HepG2 (cell line): ENCODE data around the gene RGP1. TPM values are rescaled to one million over a fixed set of nuclear protein-coding genes. Genes with fewer than 3 reads are reported as not detected.

Experiments
- ADNP ChIP-seq: sonication (generic); formaldehyde crosslinking; IDR thresholded peaks from 2 replicates; pipeline ENCODE4 v1.4.0; 2020; ENCODE audit warnings: missing genetic modification reagents
- BRCA1 ChIP-seq: sonication (generic); formaldehyde crosslinking; IDR thresholded peaks from 2 replicates; pipeline ENCODE4 v1.4.0; 2020; ENCODE audit warnings: missing genetic modification reagents
- GFI1 ChIP-seq: sonication (generic); formaldehyde crosslinking; IDR thresholded peaks from 2 replicates; pipeline ENCODE4 v1.5.0; 2020; ENCODE audit warnings: missing genetic modification reagents, mild to moderate bottlenecking, borderline replicate concordance
- NR2F1 ChIP-seq, 2 experiments: fragments of 450-650 bp in 1 of 2; formaldehyde crosslinking in 1 of 2; IDR thresholded peaks; 2 replicates each; pipeline versions ENCODE4 v1.5.0 to v1.6.1; 2016 to 2020; ENCODE audit warnings: mild to moderate bottlenecking in 1 of 2, missing compliant biosample characterization in 1 of 2, missing genetic modification reagents in 1 of 2, moderate library complexity in 1 of 2
- NR2F6 ChIP-seq, 2 experiments: IDR thresholded peaks; 2 replicates each; pipeline ENCODE4 v1.6.1; 2016; ENCODE audit warnings: antibody characterized with exemption in 1 of 2, mild to moderate bottlenecking in 1 of 2
- PHF20 ChIP-seq: sonication (generic); formaldehyde crosslinking; IDR thresholded peaks from 2 replicates; pipeline ENCODE4 v1.5.0; 2020; ENCODE audit warnings: mild to moderate bottlenecking, missing genetic modification reagents
- POLR2G ChIP-seq: fragments of 200-400 bp; formaldehyde crosslinking; IDR thresholded peaks from 2 replicates; pipeline ENCODE4 v1.6.1; 2018; ENCODE audit warnings: mild to moderate bottlenecking, low read depth, low read length, moderate library complexity
- SAP130 ChIP-seq: IDR thresholded peaks from 2 replicates; pipeline ENCODE4 v1.6.1; 2016; ENCODE audit warnings: low read depth
- SOX5 ChIP-seq: IDR thresholded peaks from 2 replicates; pipeline ENCODE4 v1.6.1; 2016; ENCODE audit warnings: borderline replicate concordance
- TCF7 ChIP-seq: sonication (generic); IDR thresholded peaks from 2 replicates; pipeline ENCODE4 v1.6.1; 2016; ENCODE audit warnings: antibody characterized with exemption, low read depth
- TOPORS ChIP-seq: sonication (generic); formaldehyde crosslinking; IDR thresholded peaks from 2 replicates; pipeline ENCODE4 v1.8.0; 2023; ENCODE audit warnings: mild to moderate bottlenecking, missing genetic modification reagents
- YEATS4 ChIP-seq: sonication (generic); formaldehyde crosslinking; IDR thresholded peaks from 2 replicates; pipeline ENCODE4 v1.4.0; 2020; ENCODE audit warnings: missing genetic modification reagents, borderline replicate concordance
- ZBTB37 ChIP-seq: sonication (generic); formaldehyde crosslinking; IDR thresholded peaks from 2 replicates; pipeline ENCODE4 v1.4.0; 2020; ENCODE audit warnings: mild to moderate bottlenecking, missing genetic modification reagents
- ZFP41 ChIP-seq: sonication (generic); formaldehyde crosslinking; IDR thresholded peaks from 2 replicates; pipeline ENCODE4 v1.4.0; 2020; ENCODE audit warnings: mild to moderate bottlenecking, missing genetic modification reagents, borderline replicate concordance
- ZFY ChIP-seq: sonication (generic); formaldehyde crosslinking; IDR thresholded peaks from 2 replicates; pipeline ENCODE4 v1.4.0; 2020; ENCODE audit warnings: missing genetic modification reagents
- ZNF274 ChIP-seq: sonication (generic); formaldehyde crosslinking; IDR thresholded peaks from 2 replicates; pipeline ENCODE4 v1.5.1; 2020; ENCODE audit warnings: mild to moderate bottlenecking, missing genetic modification reagents
- ZNF276 ChIP-seq: sonication (generic); formaldehyde crosslinking; IDR thresholded peaks from 2 replicates; pipeline ENCODE4 v1.4.0; 2020; ENCODE audit warnings: mild to moderate bottlenecking, low read depth, missing genetic modification reagents
- ZNF367 ChIP-seq: sonication (generic); formaldehyde crosslinking; IDR thresholded peaks from 2 replicates; pipeline ENCODE4 v1.4.0; 2020; ENCODE audit warnings: missing genetic modification reagents, borderline replicate concordance
- ZNF616 ChIP-seq: sonication (generic); formaldehyde crosslinking; IDR thresholded peaks from 2 replicates; pipeline ENCODE4 v1.5.0; 2020; ENCODE audit warnings: low read depth, mild to moderate bottlenecking, missing genetic modification reagents
- ZNF746 ChIP-seq: sonication (generic); formaldehyde crosslinking; IDR thresholded peaks from 2 replicates; pipeline ENCODE4 v1.8.0; 2022; ENCODE audit warnings: mild to moderate bottlenecking, missing genetic modification reagents
- ZNF770 ChIP-seq: sonication (generic); formaldehyde crosslinking; IDR thresholded peaks from 2 replicates; pipeline ENCODE4 v1.5.0; 2020; ENCODE audit warnings: mild to moderate bottlenecking, missing genetic modification reagents
- ZSCAN5A ChIP-seq: sonication (generic); formaldehyde crosslinking; IDR thresholded peaks from 2 replicates; pipeline ENCODE4 v1.8.0; 2022; ENCODE audit warnings: mild to moderate bottlenecking, missing genetic modification reagents, borderline replicate concordance
- polyA plus RNA-seq, 8 experiments: library from polyadenylated mRNA; depleted of rRNA in 3 of 8; stranded (reverse) in 7 of 8; unstranded in 1 of 8; fragments of >200 nt; fragmentation: Illumina TruSeq in 4 of 8; extraction: Trizol in 4 of 8; gene quantifications; 2 replicates each; pipeline versions ENCODE4 v1.2.1 to v1.2.3, GENCODE V29; 2011 to 2016; ENCODE audit warnings: low read depth in 4 of 8, missing spikeins in 1 of 8, mixed read lengths in 1 of 8; ENCODE audit not compliant: insufficient read depth in 1 of 8
- total RNA-seq, 5 experiments: library from RNA; depleted of rRNA; stranded (reverse); fragments of >200 nt; fragmentation: Illumina TruSeq; extraction: Trizol; gene quantifications; 2 replicates each; pipeline ENCODE4 v1.2.3, GENCODE V29; 2016; ENCODE audit warnings: low read depth in 1 of 5

Gene RGP1
- total and polyA plus RNA-seq, 2 of the 13 experiments (the other 11 are each of a cell fraction or from before 2014, with no cell fraction given): 12.7 to 21.0 TPM

GRCh38 chr9:35728041-35728971 lies 20.8 kb upstream of the RGP1 start (continued):
- TF ChIP-seq ADNP (no peak), ZFY (CRISPR knock-in tag) (no peak), POLR2G (0 out of 2 replicates have a peak, but pooled peaks have one; percentile 44), ZNF616 (CRISPR knock-in tag) (0 out of 2 replicates have a peak, but pooled peaks have one; percentile 42), SOX5 (CRISPR knock-in tag) (peak; percentile 66; the same call in 1 of the 2 replicates), ZFP41 (CRISPR knock-in tag) (no peak), TCF7 (no peak), ZNF276 (no peak), ZNF367 (no peak), BRCA1 (CRISPR knock-in tag) (no peak), YEATS4 (no peak), SAP130 (CRISPR knock-in tag) (peak; percentile 46), ZSCAN5A (CRISPR knock-in tag) (no peak), ZNF770 (CRISPR knock-in tag) (0 out of 2 replicates have a peak, but pooled peaks have one; percentile 42), TOPORS (CRISPR knock-in tag) (no peak), ZBTB37 (CRISPR knock-in tag) (no peak), GFI1 (0 out of 2 replicates have a peak, but pooled peaks have one; percentile 41), ZNF746 (CRISPR knock-in tag) (0 out of 2 replicates have a peak, but pooled peaks have one; percentile 40), NR2F1 (CRISPR knock-in tag; IDR thresholded peaks at IDR 0.05) (peak; percentile 25 to 49; a peak in 1 of 4 replicates), ZNF274 (CRISPR knock-in tag) (no peak), PHF20 (no peak), NR2F6 (IDR thresholded peaks at IDR 0.05) (peak; percentile 79), NR2F6 (CRISPR knock-in tag; IDR thresholded peaks at IDR 0.05) (peak; percentile 60)
